Measurements from ENCODE around the gene MTHFSD.

MTHFSD gene

DNA sequence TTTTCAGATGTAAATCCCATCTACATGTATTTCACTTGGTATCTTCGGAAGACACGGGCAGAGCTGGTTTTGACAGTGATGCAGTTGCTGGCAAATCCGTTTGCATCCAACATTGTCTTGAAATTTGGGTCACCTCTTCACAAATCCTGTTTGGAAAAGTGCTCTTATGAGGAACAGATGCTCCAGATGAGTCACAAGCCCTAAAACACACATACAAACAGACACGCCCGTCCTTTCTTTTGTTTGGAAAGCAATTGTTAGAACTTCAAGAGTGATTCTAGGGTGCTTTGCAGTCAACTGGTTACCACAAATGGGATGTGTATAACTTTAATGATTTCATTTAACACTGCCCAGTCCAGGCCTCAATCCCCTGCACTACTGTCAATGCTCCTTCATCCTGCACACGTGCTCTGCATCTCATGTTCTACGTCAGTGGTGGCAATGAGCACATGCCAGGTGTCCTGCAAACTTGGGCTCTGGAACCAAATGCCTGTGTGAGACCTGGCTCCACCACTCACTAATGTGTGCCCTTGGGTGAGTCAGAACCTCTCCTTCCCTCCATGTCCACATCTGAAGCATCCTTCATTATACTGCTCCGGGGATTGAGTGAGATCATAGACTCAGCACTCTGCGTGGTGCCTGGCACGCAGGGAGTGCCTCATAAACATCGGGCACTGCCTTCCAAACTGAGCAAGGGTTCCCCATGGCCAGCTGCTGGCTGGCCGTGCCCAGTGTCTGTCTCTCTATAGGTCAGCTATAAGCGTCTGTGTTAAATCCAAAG lies 64.0 kb downstream of the MTHFSD start:
- no peak for DNase-seq (ENCODE audit: low spot score)

DNA sequence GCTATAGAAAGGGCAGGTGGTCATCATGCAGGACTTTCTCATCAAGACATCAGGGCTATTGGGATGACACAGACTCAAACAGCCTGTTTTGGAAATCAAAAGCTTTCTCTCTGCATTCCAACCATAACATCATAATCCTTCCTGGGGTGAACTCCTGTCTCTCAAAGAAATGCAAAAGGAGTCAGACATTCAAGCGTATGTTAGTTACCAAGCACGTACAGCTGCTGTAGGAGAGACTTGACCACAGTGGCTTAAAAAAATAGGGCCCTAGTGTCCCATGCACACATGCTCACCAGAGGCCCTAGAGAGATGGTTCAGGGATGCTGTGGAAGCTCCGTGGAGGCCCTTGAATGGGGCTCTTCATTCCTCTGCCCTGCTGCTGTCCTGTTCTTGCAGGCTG lies 69.3 kb downstream of the MTHFSD start:
- no peak for DNase-seq (ENCODE audit: low spot score)

DNA sequence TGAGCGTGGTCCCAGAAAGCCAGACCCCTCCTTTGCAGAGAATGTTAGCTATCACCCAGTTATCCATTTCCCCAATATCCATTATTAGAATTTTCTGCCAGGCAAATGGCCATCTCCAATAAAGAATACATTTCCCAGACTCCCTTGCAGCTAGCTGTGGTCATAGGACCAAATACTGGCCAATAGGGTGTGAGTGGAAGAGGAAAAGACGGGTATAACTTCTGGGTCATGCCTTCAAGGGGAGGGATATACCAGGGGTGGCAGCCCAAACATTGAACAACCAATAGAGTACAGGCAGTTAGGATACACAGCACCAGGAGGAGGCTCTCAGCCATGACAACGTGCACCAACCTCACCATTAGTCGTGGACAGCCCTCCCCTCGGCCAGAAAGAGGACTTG lies 70.8 kb downstream of the MTHFSD start:
- no peak for DNase-seq (ENCODE audit: low spot score)

DNA sequence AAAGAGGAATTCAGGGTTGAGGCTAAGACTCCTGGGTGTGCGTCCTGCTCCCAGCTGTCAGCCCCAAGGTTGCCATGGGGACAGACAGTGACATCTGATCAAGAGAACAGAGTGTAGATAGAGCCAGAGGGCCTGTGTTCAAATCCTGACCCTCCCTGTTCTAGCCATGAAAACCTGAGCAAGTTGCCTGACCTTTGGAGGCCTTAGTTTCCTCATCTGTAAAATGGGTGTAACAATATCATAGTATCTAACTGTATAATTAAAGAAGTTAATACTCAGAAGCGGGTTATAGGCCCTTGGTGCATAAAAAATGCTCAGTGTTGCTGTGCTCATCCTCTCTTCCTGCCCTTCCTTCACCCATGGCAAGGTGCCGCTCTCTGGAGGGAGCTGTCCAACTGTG lies 73.4 kb downstream of the MTHFSD start:
- no peak for DNase-seq (ENCODE audit: low spot score)

DNA sequence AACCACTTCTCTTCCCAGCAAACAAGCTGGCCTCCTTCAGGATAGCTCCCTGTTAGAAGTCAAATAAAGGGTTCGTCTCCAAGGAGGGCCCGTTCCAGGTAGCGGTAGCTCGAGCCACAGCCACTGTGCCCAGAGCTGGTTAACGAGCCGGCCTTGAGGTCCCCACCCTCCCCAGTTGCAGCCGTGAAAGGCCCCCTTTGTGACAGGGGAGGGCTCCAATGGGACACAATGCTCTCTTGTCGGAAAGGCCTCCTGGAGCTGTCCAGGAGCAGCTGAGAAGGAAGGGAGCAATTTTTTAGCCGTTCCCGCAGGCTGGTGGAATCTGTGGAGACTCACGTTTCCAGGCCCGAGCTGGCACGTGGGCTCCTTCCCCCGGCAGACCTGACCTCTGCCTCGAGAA lies 74.6 kb downstream of the MTHFSD start:
- DNase-seq (ENCODE audit: low spot score), result no peak

Data from cerebellar cortex (tissue), 1 donor.